Activated CD4-positive, alpha-beta T cell treated with anti-CD3 and anti-CD28 coated beads for 36 hours (primary cell): ENCODE measurements around the gene KLRG1. TPM values are rescaled to one million over a fixed set of nuclear protein-coding genes. Genes with fewer than 3 reads are reported as not detected.

Experiments
- ATAC-seq: fragments of 200-7000 bp; cut with Tn5 transposase; one replicate; pipeline ENCODE4 v1.10.0; 2021; ENCODE audit warnings: mild to moderate bottlenecking, moderate library complexity
- CTCF ChIA-PET: fragments of 350-600 bp; sonication (Branson Sonifier 250); formaldehyde crosslinking; loops from one replicate; lab custom pipeline; 2021; ENCODE audit warnings: antibody characterized with exemption; lab: Charles Lee
- POLR2A ChIA-PET: fragments of 350-600 bp; sonication (Branson Sonifier 250); formaldehyde crosslinking; loops from one replicate; lab custom pipeline; 2021; ENCODE audit warnings: antibody characterized with exemption, inconsistent platforms; lab: Charles Lee
- DNase-seq: peaks from one replicate; pipeline ENCODE4 v3.0.0-alpha.2; 2020
- H3K27ac Mint-ChIP-seq: one replicate; pipeline ENCODE4 v1.8.0; 2021; ENCODE audit warnings: mixed read lengths
- H3K27me3 Mint-ChIP-seq: one replicate; pipeline ENCODE4 v1.8.0; 2021; ENCODE audit warnings: mixed read lengths
- H3K36me3 Mint-ChIP-seq: one replicate; pipeline ENCODE4 v1.8.0; 2021; ENCODE audit warnings: low read depth, mixed read lengths
- H3K4me1 Mint-ChIP-seq: one replicate; pipeline ENCODE4 v1.8.0; 2021; ENCODE audit warnings: mixed read lengths
- H3K4me3 Mint-ChIP-seq: one replicate; pipeline ENCODE4 v1.8.0; 2021; ENCODE audit warnings: mild to moderate bottlenecking, moderate library complexity, mixed read lengths
- H3K9me3 Mint-ChIP-seq: one replicate; pipeline ENCODE4 v1.8.0; 2021; ENCODE audit warnings: low read depth, mixed read lengths
- intact Hi-C, 2 experiments: fragments of 100-400 bp; cut with DNase I in 1 of 2; cut with micrococcal nuclease in 1 of 2; formaldehyde crosslinking; loops; one replicate each; pipeline versions ENCODE4 v1.14.2 to v1.15.1; 2022 to 2024; cut with DNase I, micrococcal nuclease
- total RNA-seq, 2 experiments: library from RNA; stranded (reverse); gene quantifications; one replicate each; pipeline ENCODE4 v1.2.3, GENCODE V29; 2021

Gene KLRG1
- total RNA-seq = 1 to 10 TPM; 2.3 to 2.7 TPM

GRCh38 chr12:8989413-8989812 lies at the start of gene KLRG1:
Gene KLRG1, plus strand, starts transcription at chr12:8989546. Its CDS starts 90 bp downstream, at chr12:8989636.
- peaks cover 1% of the 10 kb centered on the region for H3K9me3 Mint-ChIP-seq
- intact Hi-C loops = loop anchor here in 1 of 2 experiments (2.0 kb wide), 1 partner anchor 39 kb away; no protein-coding TSS in a partner anchor
- CTCF ChIA-PET = interaction anchor here (0.9 to 1.1 kb wide), 3 partner anchors 11 to 60 kb away, joined by 3 to 4 read pairs (median 3); no protein-coding TSS in a partner anchor
- H3K4me1 Mint-ChIP-seq = peaks cover 58% of the 10 kb centered on the region
- H3K36me3 Mint-ChIP-seq = peaks cover 4% of the 10 kb centered on the region
- H3K27me3 Mint-ChIP-seq = no peaks in the 10 kb centered on the region
- ATAC-seq = peak; percentile 66
- POLR2A ChIA-PET = no interaction called here
- H3K27ac Mint-ChIP-seq = peak within 1 kb of the TSS; percentile 0
- H3K4me3 Mint-ChIP-seq = no peak within 1 kb of the TSS
- DNase-seq = peak; percentile 20

- ATAC-seq (no peak), DNase-seq (no peak)
- intact Hi-C loops = loop anchor here in 1 of 2 experiments (10.0 kb wide), 1 partner anchor 697 kb away; no protein-coding TSS in a partner anchor
- Mint-ChIP-seq H3K4me3 (no peak overlapping the region), H3K36me3 (peaks cover 31% of the 10 kb centered on the region), H3K27ac (peak overlapping the region; percentile 26), H3K9me3 (no peaks in the 10 kb centered on the region), H3K4me1 (peaks cover 9% of the 10 kb centered on the region), H3K27me3 (no peaks in the 10 kb centered on the region)
- POLR2A ChIA-PET = interaction anchor here (0.7 kb wide), 1 partner anchor 1159 kb away, joined by 3 read pairs; no protein-coding TSS in a partner anchor
- CTCF ChIA-PET = interaction anchor here (0.6 to 1.5 kb wide), 2 partner anchors 108 to 349 kb away, joined by 3 to 6 read pairs; no protein-coding TSS in a partner anchor
Observed at GRCh38 chr12:8941691-8942478, 47.5 kb upstream of the KLRG1 start.

GRCh38 chr12:8943565-8944186 lies 45.7 kb upstream of the KLRG1 start:
- CTCF ChIA-PET = interaction anchor here (0.6 to 10.4 kb wide), 6 partner anchors 86 to 290 kb away, joined by 3 to 117 read pairs (median 3); no protein-coding TSS in a partner anchor
- Mint-ChIP-seq H3K4me1 (peaks cover 22% of the 10 kb centered on the region), H3K4me3 (no peak overlapping the region), H3K9me3 (no peaks in the 10 kb centered on the region), H3K27ac (peak overlapping the region; percentile 39), H3K27me3 (no peaks in the 10 kb centered on the region), H3K36me3 (peaks cover 33% of the 10 kb centered on the region)
- DNase-seq (no peak), ATAC-seq (no peak)
- intact Hi-C loops = loop anchor here in 1 of 2 experiments (10.0 kb wide), 1 partner anchor 699 kb away; no protein-coding TSS in a partner anchor
- POLR2A ChIA-PET = no interaction called here

GRCh38 chr12:8946733-8947132 lies 42.6 kb upstream of the KLRG1 start:
- intact Hi-C loops = loop anchor here in 1 of 2 experiments (10.0 kb wide), 1 partner anchor 702 kb away; no protein-coding TSS in a partner anchor
- Mint-ChIP-seq H3K4me1 (peaks cover 29% of the 10 kb centered on the region), H3K27me3 (no peaks in the 10 kb centered on the region), H3K27ac (peak overlapping the region; percentile 81), H3K4me3 (peak overlapping the region; percentile 50), H3K36me3 (peaks cover 30% of the 10 kb centered on the region), H3K9me3 (no peaks in the 10 kb centered on the region)
- ChIA-PET CTCF (interaction anchor here (0.8 to 10.4 kb wide), 6 partner anchors 16 to 102 kb away, joined by 3 to 117 read pairs (median 4); partner anchors contain the start of gene PHC1), POLR2A (interaction anchor here (0.5 to 0.6 kb wide), 2 partner anchors 8 to 288 kb away, joined by 6 to 8 read pairs; no protein-coding TSS in a partner anchor)
- DNase-seq = no peak
- ATAC-seq = no peak

- Mint-ChIP-seq H3K4me1 (peaks cover 39% of the 10 kb centered on the region), H3K27ac (peak overlapping the region; percentile 45), H3K36me3 (peaks cover 26% of the 10 kb centered on the region), H3K9me3 (peaks cover 3% of the 10 kb centered on the region), H3K4me3 (peak overlapping the region; percentile 89), H3K27me3 (no peaks in the 10 kb centered on the region)
- ATAC-seq (no peak), DNase-seq (no peak)
- ChIA-PET POLR2A (interaction anchor here (0.6 kb wide), 1 partner anchor 40 kb away, joined by 3 read pairs; no protein-coding TSS in a partner anchor), CTCF (interaction anchor here (0.5 to 10.4 kb wide), 8 partner anchors 10 to 838 kb away, joined by 3 to 117 read pairs (median 4); partner anchors contain the start of gene PHC1)
- intact Hi-C loops = loop anchor here in 1 of 2 experiments (10.0 kb wide), 1 partner anchor 703 kb away; no protein-coding TSS in a partner anchor
Observed at GRCh38 chr12:8947737-8948136, 41.6 kb upstream of the KLRG1 start.

- H3K36me3 Mint-ChIP-seq = peaks cover 26% of the 10 kb centered on the region
- POLR2A ChIA-PET = interaction anchor here (1.0 to 1.4 kb wide), 3 partner anchors 78 to 101 kb away, joined by 4 to 7 read pairs (median 5); no protein-coding TSS in a partner anchor
- CTCF ChIA-PET = interaction anchor here (0.6 to 10.4 kb wide), 18 partner anchors 13 to 300 kb away, joined by 3 to 117 read pairs (median 5); no protein-coding TSS in a partner anchor
- no peak for ATAC-seq
- DNase-seq = no peak
- intact Hi-C loops = loop anchor here (1.0 to 10.0 kb wide), 5 partner anchors 34 to 704 kb away; partner anchors contain the start of genes PHC1 (in 1 of the 2) and RIMKLB (in 1 of the 2)
- peak overlapping the region; percentile 97 for H3K27ac Mint-ChIP-seq
- H3K4me1 Mint-ChIP-seq = peaks cover 50% of the 10 kb centered on the region
- peak overlapping the region; percentile 89 for H3K4me3 Mint-ChIP-seq
- peaks cover 8% of the 10 kb centered on the region for H3K9me3 Mint-ChIP-seq
- no peaks in the 10 kb centered on the region for H3K27me3 Mint-ChIP-seq
Observed at GRCh38 chr12:8948701-8949341, 40.5 kb upstream of the KLRG1 start.

GRCh38 chr12:8949342-8950220 lies 39.8 kb upstream of the KLRG1 start, which contains the start of gene M6PR:
Gene M6PR, minus strand, starts transcription at chr12:8949645. Its CDS starts 3,241 bp downstream, at chr12:8946404.
- peak; percentile 96 for DNase-seq
- Mint-ChIP-seq H3K36me3 (peaks cover 31% of the 10 kb centered on the region), H3K9me3 (peaks cover 8% of the 10 kb centered on the region), H3K27ac (peak within 1 kb of the TSS; percentile 97), H3K4me3 (peak within 1 kb of the TSS; percentile 89), H3K27me3 (no peaks in the 10 kb centered on the region), H3K4me1 (peaks cover 57% of the 10 kb centered on the region)
- POLR2A ChIA-PET = interaction anchor here (0.9 to 1.4 kb wide), 5 partner anchors 78 to 252 kb away, joined by 3 to 7 read pairs (median 4); partner anchors contain the start of gene RIMKLB
- intact Hi-C loops = loop anchor here (1.0 to 10.0 kb wide), 12 partner anchors 34 to 867 kb away; partner anchors contain the start of genes CLEC2D (in 1 of the 2), KLRG1 (in 1 of the 2), NECAP1 (in 1 of the 2) and PHC1 (in 1 of the 2)
- peak; percentile 85 for ATAC-seq
- CTCF ChIA-PET = interaction anchor here (0.6 to 10.4 kb wide), 20 partner anchors 9 to 301 kb away, joined by 3 to 117 read pairs (median 4); partner anchors contain the start of gene PHC1

- Mint-ChIP-seq H3K4me1 (peaks cover 59% of the 10 kb centered on the region), H3K36me3 (peaks cover 27% of the 10 kb centered on the region), H3K27me3 (no peaks in the 10 kb centered on the region), H3K4me3 (peak overlapping the region; percentile 89), H3K9me3 (peaks cover 8% of the 10 kb centered on the region), H3K27ac (peak overlapping the region; percentile 97)
- intact Hi-C loops = loop anchor here (1.0 to 5.0 kb wide), 8 partner anchors 39 to 868 kb away; partner anchors contain the start of genes CLEC2D (in 1 of the 2), KLRG1 (in 1 of the 2) and NECAP1 (in 1 of the 2)
- POLR2A ChIA-PET = interaction anchor here (0.8 to 1.4 kb wide), 6 partner anchors 60 to 253 kb away, joined by 3 to 7 read pairs (median 4); partner anchors contain the start of gene RIMKLB
- CTCF ChIA-PET = interaction anchor here (0.6 to 10.4 kb wide), 18 partner anchors 8 to 293 kb away, joined by 3 to 117 read pairs (median 4); partner anchors contain the start of gene PHC1
- DNase-seq = no peak
- peak; percentile 15 for ATAC-seq
Observed at GRCh38 chr12:8950221-8950527, 39.2 kb upstream of the KLRG1 start.
